Liver (tissue), 3 donors: ENCODE results near the gene CREM.

Experiments used
- JUND ChIP-seq, 2 donors: IDR thresholded peaks; 2 replicates each; pipeline ENCODE4 v1.6.1; 2016; ENCODE audit warnings: antibody characterized with exemption in 2 of 2
- TF ChIP-seq, protein P1 (sequence below): fragments of 150-350 bp; IDR thresholded peaks from 2 replicates; pipeline ENCODE4 v1.5.1; 2017; ENCODE audit warnings: improper control_type of control experiment, low read depth, low read length; ENCODE audit not compliant: missing input control
- donor health status: healthy.
- donor health status: healthy.

DNA sequence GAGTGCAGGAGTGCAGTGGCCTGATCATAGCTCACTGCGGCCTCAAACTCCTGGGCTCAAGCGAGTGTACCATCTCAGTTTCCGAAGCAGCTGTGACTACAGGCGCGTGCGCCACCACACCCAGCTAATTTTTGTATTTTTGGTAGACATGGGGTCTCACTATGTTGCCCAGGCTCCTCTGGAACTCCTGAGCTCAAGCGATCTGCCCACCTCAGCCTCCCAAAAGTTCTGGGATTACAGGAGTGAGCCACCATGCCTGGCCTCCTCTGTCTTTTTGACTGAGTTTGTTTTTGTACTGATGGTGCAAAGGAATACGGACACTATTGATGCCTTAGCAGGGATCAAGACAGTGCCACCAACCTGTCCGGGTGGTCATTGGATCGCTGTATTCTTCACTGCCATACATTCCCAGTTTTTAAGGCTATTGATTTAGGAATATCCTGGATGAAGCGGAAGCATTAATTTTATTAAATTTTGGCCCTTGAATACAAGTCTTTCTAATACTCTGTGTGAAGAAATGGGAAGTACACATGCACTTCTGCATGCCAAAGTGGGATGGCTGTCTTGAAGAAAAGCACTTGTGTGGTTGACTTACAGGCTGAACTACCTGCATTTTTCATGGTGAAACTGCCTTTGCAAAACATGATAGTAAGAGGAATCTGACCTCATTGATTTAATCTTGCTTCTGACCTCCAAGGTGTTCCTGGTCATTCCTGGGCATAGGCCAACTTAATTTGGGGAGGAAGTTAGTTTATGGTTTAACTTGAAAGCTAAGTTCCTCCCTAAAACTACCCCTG, 34.5 kb upstream of the CREM start:
- TF ChIP-seq, protein P1, sequence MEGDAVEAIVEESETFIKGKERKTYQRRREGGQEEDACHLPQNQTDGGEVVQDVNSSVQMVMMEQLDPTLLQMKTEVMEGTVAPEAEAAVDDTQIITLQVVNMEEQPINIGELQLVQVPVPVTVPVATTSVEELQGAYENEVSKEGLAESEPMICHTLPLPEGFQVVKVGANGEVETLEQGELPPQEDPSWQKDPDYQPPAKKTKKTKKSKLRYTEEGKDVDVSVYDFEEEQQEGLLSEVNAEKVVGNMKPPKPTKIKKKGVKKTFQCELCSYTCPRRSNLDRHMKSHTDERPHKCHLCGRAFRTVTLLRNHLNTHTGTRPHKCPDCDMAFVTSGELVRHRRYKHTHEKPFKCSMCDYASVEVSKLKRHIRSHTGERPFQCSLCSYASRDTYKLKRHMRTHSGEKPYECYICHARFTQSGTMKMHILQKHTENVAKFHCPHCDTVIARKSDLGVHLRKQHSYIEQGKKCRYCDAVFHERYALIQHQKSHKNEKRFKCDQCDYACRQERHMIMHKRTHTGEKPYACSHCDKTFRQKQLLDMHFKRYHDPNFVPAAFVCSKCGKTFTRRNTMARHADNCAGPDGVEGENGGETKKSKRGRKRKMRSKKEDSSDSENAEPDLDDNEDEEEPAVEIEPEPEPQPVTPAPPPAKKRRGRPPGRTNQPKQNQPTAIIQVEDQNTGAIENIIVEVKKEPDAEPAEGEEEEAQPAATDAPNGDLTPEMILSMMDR: no peak
- TF ChIP-seq JUND (IDR thresholded peaks at IDR 0.05): no peak
